SK-N-SH (cell line): ENCODE data around the gene MINDY1.

Experiments
- CTCF ChIP-seq: fragments of 200-600 bp; sonication (generic); IDR thresholded peaks from 2 replicates; pipeline ENCODE4 v1.6.1; 2017; ENCODE audit warnings: antibody characterized with exemption, mild to moderate bottlenecking, moderate library complexity
- POLR2AphosphoS5 ChIP-seq: IDR thresholded peaks from 2 replicates; pipeline ENCODE4 v1.6.1; 2012; ENCODE audit warnings: low read depth, low read length
- USF2 ChIP-seq: fragments of 150-350 bp; IDR thresholded peaks from 2 replicates; pipeline ENCODE4 v1.6.1; 2017; ENCODE audit warnings: antibody characterized with exemption, low read length, low read depth, borderline replicate concordance
- ZBTB33 ChIP-seq: IDR thresholded peaks from 2 replicates; pipeline ENCODE4 v1.4.0; 2012; ENCODE audit warnings: low read depth, borderline replicate concordance

GRCh38 chr1:150999926-151000325 is 6.8 kb downstream of the MINDY1 start:
- TF ChIP-seq USF2 (no peak), CTCF (no peak), ZBTB33 (no peak), POLR2AphosphoS5 (no peak)
